WI38 (cell line): Measurements from ENCODE around the gene STRIP1.
"Not testable (repeated sequence)": the region's sequence is repeated elsewhere in the genome, so short reads cannot be mapped to it uniquely, and the experiment has no call there.

Source experiments
- H3K4me3 ChIP-seq: 2 replicates; pipeline ENCODE4 v1.5.1; 2011; ENCODE audit warnings: low read depth, mild to moderate bottlenecking, control low read depth, low read length
- CTCF ChIP-seq: IDR thresholded peaks from 2 replicates; pipeline ENCODE4 v1.5.1; 2012; ENCODE audit warnings: low read depth, mild to moderate bottlenecking, control low read depth, low read length

The STRIP1 gene

GRCh38 chr1:110011527-110012041 lies 22.8 kb upstream of the STRIP1 start:
- peak; percentile 58 for TF ChIP-seq CTCF
- no peak overlapping the region for H3K4me3 ChIP-seq

- TF ChIP-seq CTCF, result no peak
- no peak overlapping the region for H3K4me3 ChIP-seq
Measured at GRCh38 chr1:110012100-110012780, 22.2 kb upstream of the STRIP1 start.

- no peak for TF ChIP-seq CTCF
- H3K4me3 ChIP-seq, result no peak overlapping the region
Measured at GRCh38 chr1:110017792-110018191, 16.6 kb upstream of the STRIP1 start.

GRCh38 chr1:110018396-110018795 lies 16.0 kb upstream of the STRIP1 start:
- no peak for TF ChIP-seq CTCF
- H3K4me3 ChIP-seq, result no peak overlapping the region

- no peak for TF ChIP-seq CTCF
- H3K4me3 ChIP-seq, result no peak overlapping the region
Measured at GRCh38 chr1:110019770-110020169, 14.7 kb upstream of the STRIP1 start.

- TF ChIP-seq CTCF, result no peak
- no peak overlapping the region for H3K4me3 ChIP-seq
Measured at GRCh38 chr1:110021285-110021684, 13.1 kb upstream of the STRIP1 start.

GRCh38 chr1:110024613-110025012 lies 9.8 kb upstream of the STRIP1 start:
- no peak for TF ChIP-seq CTCF
- no peak overlapping the region for H3K4me3 ChIP-seq

- H3K4me3 ChIP-seq, result not testable (repeated sequence)
Measured at GRCh38 chr1:110030687-110031086, 3.7 kb upstream of the STRIP1 start.
